ENCODE results near the gene TMPRSS11E. TPM values are rescaled to one million over a fixed set of nuclear protein-coding genes. Genes with fewer than 3 reads are reported as not detected.
"Not testable (repeated sequence)": the region's sequence is repeated elsewhere in the genome, so short reads cannot be mapped to it uniquely, and the experiment has no call there.

The TMPRSS11E gene
- total RNA-seq, 1 donor from 2014 or later = not detected

DNA sequence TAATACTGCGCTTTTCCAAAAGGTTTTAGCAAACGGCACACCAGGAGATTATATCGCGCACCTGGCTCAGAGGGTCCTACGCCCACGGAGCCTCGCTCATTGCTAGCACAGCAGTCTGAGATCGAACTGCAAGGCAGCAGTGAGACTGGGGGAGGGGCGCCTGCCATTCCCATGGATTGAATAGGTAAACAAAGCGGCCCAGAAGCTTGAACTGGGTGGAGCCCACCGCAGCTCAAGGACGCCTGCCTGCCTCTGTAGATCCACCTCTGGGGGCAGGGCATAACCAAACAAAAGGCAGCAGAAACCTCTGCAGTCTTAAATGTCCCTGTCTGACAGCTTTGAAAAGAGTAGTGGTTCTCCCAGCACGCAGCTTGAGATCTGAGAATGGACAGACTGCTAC, 95.5 kb downstream of the TMPRSS11E start:
- not testable (repeated sequence) for DNase-seq (ENCODE audit: low spot score in 2 of 2); FAIRE-seq

Other genes with a start within 250 kb of the TMPRSS11E start
- gene TMPRSS11B, start 201.8 kb upstream of the TMPRSS11E start, total RNA-seq = not detected
- gene YTHDC1, start 97.4 kb upstream of the TMPRSS11E start, total RNA-seq = 95.0 TPM
- gene UGT2B17, start 128.9 kb downstream of the TMPRSS11E start, total RNA-seq = not detected
- not detected for gene UGT2B15, start 223.2 kb downstream of the TMPRSS11E start, total RNA-seq